K562 (cell line): ENCODE measurements around the gene SHANK3. TPM values are rescaled to one million over a fixed set of nuclear protein-coding genes. Genes with fewer than 3 reads are reported as not detected.

ENCODE experiments used
- ATAC-seq: fragments of 200-7000 bp; cut with Tn5 transposase; 3 replicates; pipeline ENCODE4 v1.9.1; 2020; ENCODE audit warnings: moderate library complexity
- BruUV-seq: library from RNA; stranded (reverse); fragments of 400-500 nt; replicated peaks from 2 replicates; lab custom pipeline; 2021; lab: Mats Ljungman, UMichigan
- CTCF ChIA-PET: fragments of 300-600 bp; formaldehyde crosslinking; extraction: SDS; loops from one replicate; lab custom pipeline; 2021; ENCODE audit warnings: low intra/inter-chr PET ratio; lab: Yijun Ruan, JAX
- POLR2A ChIA-PET: fragments of 300-600, 350-650 bp; sonication (Branson Sonifier 250); formaldehyde crosslinking; extraction: SDS; loops from one replicate; lab custom pipeline; 2021; ENCODE audit warnings: antibody characterized with exemption, inconsistent platforms; lab: Yijun Ruan, JAX
- DNase-seq, 4 experiments: peaks; one replicate each; pipeline versions ENCODE4 v3.0.0 to v3.0.0-alpha.2; 2011 to 2018; ENCODE audit warnings: low spot score in 3 of 4, mixed read lengths in 3 of 4; ENCODE audit errors: extremely low read depth in 1 of 4
- FAIRE-seq: peaks from 2 replicates; lab custom pipeline; 2011; peaks lifted over from hg19 to GRCh38; lab: Jason Lieb, UNC
- H2AFZ ChIP-seq: 2 replicates; pipeline ENCODE4 v1.6.0; 2011; ENCODE audit warnings: low read depth, low read length, control low read depth, inconsistent platforms
- H3K27ac ChIP-seq: fragments of 200-600 bp; 3 replicates; pipeline ENCODE4 v1.8.0; 2011; ENCODE audit warnings: low read depth, mild to moderate bottlenecking, control low read depth, inconsistent platforms, low read length, moderate library complexity, mixed read lengths; ENCODE audit errors: extremely low read depth
- H3K27me3 ChIP-seq, 2 experiments: fragments of 300-600 bp in 1 of 2; 2 replicates in 1 of 2; 3 replicates in 1 of 2; pipeline versions ENCODE4 v1.6.0 to v1.8.0; 2011; ENCODE audit warnings: inconsistent platforms in 2 of 2, low read length in 2 of 2, mild to moderate bottlenecking in 1 of 2, mixed read lengths in 1 of 2, moderate library complexity in 1 of 2; ENCODE audit not compliant: control insufficient read depth in 2 of 2, insufficient read depth in 2 of 2
- H3K36me3 ChIP-seq: fragments of 300-600 bp; 3 replicates; pipeline ENCODE4 v1.8.0; 2011; ENCODE audit warnings: mild to moderate bottlenecking, low read length, inconsistent platforms; ENCODE audit not compliant: control insufficient read depth, insufficient read depth
- H3K4me1 ChIP-seq, 2 experiments: fragments of 200-600 bp in 1 of 2; replicated peaks in 1 of 2; 2 replicates in 1 of 2; 3 replicates in 1 of 2; pipeline versions ENCODE4 v1.5.1 to v1.8.0; 2011; ENCODE audit warnings: inconsistent platforms in 2 of 2, low read length in 2 of 2, mild to moderate bottlenecking in 1 of 2, mixed read lengths in 1 of 2, moderate library complexity in 1 of 2; ENCODE audit not compliant: control insufficient read depth in 2 of 2, insufficient read depth in 2 of 2
- H3K4me2 ChIP-seq: 2 replicates; pipeline ENCODE4 v1.6.1; 2011; ENCODE audit warnings: low read length, control low read depth, inconsistent platforms, mixed read lengths; ENCODE audit not compliant: insufficient read depth
- H3K4me3 ChIP-seq: fragments of 200-600 bp; sonication (generic), shearing (Covaris generic); 2 replicates; pipeline ENCODE4 v1.5.1; 2016; ENCODE audit warnings: control low read depth, inconsistent platforms
- H3K79me2 ChIP-seq: fragments of 200-600 bp; 3 replicates; pipeline ENCODE4 v1.8.0; 2011; ENCODE audit warnings: low read length, inconsistent platforms; ENCODE audit not compliant: control insufficient read depth, insufficient read depth
- H3K9ac ChIP-seq, 2 experiments: 2 replicates each; pipeline versions ENCODE4 v1.6.0 to v1.6.1; 2011; ENCODE audit warnings: low read depth in 2 of 2, low read length in 2 of 2, control low read depth in 1 of 2, inconsistent platforms in 1 of 2, mild to moderate bottlenecking in 1 of 2, mixed read lengths in 1 of 2; ENCODE audit not compliant: insufficient read depth in 1 of 2
- H3K9me1 ChIP-seq: one replicate; pipeline ENCODE4 v1.6.0; 2011; ENCODE audit warnings: inconsistent platforms, mild to moderate bottlenecking, low read length, moderate library complexity; ENCODE audit not compliant: control insufficient read depth, insufficient read depth
- H3K9me3 ChIP-seq: replicated peaks from 2 replicates; pipeline ENCODE4 v1.5.1; 2011; ENCODE audit warnings: low read depth, low read length, inconsistent platforms; ENCODE audit not compliant: control insufficient read depth, insufficient read depth
- H4K20me1 ChIP-seq: replicated peaks from 2 replicates; pipeline ENCODE4 v1.6.1; 2011; ENCODE audit warnings: low read length, inconsistent platforms, mixed read lengths; ENCODE audit not compliant: control insufficient read depth, insufficient read depth
- ASH1L ChIP-seq: fragments of 450-650 bp; IDR thresholded peaks from 2 replicates; pipeline ENCODE4 v1.6.1; 2018; ENCODE audit warnings: borderline replicate concordance, mild to moderate bottlenecking, low read depth; ENCODE audit not compliant: partially characterized antibody
- BACH1 ChIP-seq: fragments of 200-800 bp; sonication (Bioruptor generic); IDR thresholded peaks from 2 replicates; pipeline ENCODE4 v1.6.1; 2016; ENCODE audit warnings: missing genetic modification characterization, missing compliant biosample characterization
- HNRNPLL ChIP-seq: fragments of 200-400 bp; formaldehyde crosslinking; IDR thresholded peaks from 2 replicates; pipeline ENCODE4 v1.6.1; 2017; ENCODE audit warnings: low read length, low read depth, mild to moderate bottlenecking; ENCODE audit not compliant: poor library complexity, severe bottlenecking
- MAFG ChIP-seq: fragments of 450-650 bp; conservative IDR thresholded peaks from 2 replicates; pipeline ENCODE4 v1.6.1; 2016; ENCODE audit warnings: missing genetic modification characterization, missing compliant biosample characterization
- RAD21 ChIP-seq, 2 experiments: fragments of 250-450 bp in 1 of 2; fragments of 450-650 bp in 1 of 2; sonication (Bioruptor Pico) in 1 of 2; formaldehyde crosslinking in 1 of 2; IDR thresholded peaks in 1 of 2; conservative IDR thresholded peaks in 1 of 2; 2 replicates each; pipeline versions ENCODE4 v1.4.0 to v1.8.0; 2020 to 2022; ENCODE audit warnings: mild to moderate bottlenecking in 2 of 2, moderate library complexity in 1 of 2
- SMARCA5 ChIP-seq: fragments of 450-650 bp; IDR thresholded peaks from 2 replicates; pipeline ENCODE4 v1.6.1; 2016
- STAT5B ChIP-seq: fragments of 250-450 bp; sonication (Bioruptor Pico); IDR thresholded peaks from 2 replicates; pipeline ENCODE4 v1.8.0; 2021; ENCODE audit warnings: mild to moderate bottlenecking, inconsistent platforms
- TAF7 ChIP-seq: fragments of 450-650 bp; IDR thresholded peaks from 2 replicates; pipeline ENCODE4 v1.6.1; 2016; ENCODE audit warnings: missing genetic modification characterization, missing compliant biosample characterization
- XRCC5 ChIP-seq: fragments of 200-400 bp; formaldehyde crosslinking; IDR thresholded peaks from 2 replicates; pipeline ENCODE4 v1.6.1; 2017; ENCODE audit warnings: low read depth, mild to moderate bottlenecking, low read length
- ZC3H11A ChIP-seq: IDR thresholded peaks from 2 replicates; pipeline ENCODE4 v1.6.1; 2012; ENCODE audit warnings: low read depth, low read length, improper control_type of control experiment
- WGBS: fragments of 100-300 bp; shearing (Covaris generic); methylation state at CpG from one replicate; pipeline ENCODE4 v1.1.6; 2016; ENCODE audit warnings: low coverage, mixed read lengths; ENCODE audit not compliant: insufficient coverage; ENCODE audit errors: missing lambda C conversion rate; 5-methylcytosine and 5-hydroxymethylcytosine counted together
- in situ Hi-C: fragments of 300-500 bp; cut with MboI; formaldehyde crosslinking; loops from 4 replicates; pipeline ENCODE4 v1.15.0; 2018; ENCODE audit warnings: inconsistent platforms, mixed read lengths
- intact Hi-C: fragments of 100-400 bp; cut with micrococcal nuclease; formaldehyde crosslinking; loops from 2 replicates; pipeline ENCODE4 v1.14.2; 2022
- polyA plus RNA-seq, 8 experiments: library from polyadenylated mRNA; depleted of rRNA in 4 of 8; stranded (reverse) in 5 of 8; unstranded in 3 of 8; fragments of >200 nt; fragmentation: Nextera tagmentation in 2 of 8; fragmentation: Illumina TruSeq in 1 of 8; extraction: Ambion mirVana in 2 of 8; extraction: Trizol in 1 of 8; gene quantifications; 2 replicates each; pipeline versions ENCODE4 v1.2.1 to v1.2.3, GENCODE V29; 2011 to 2014; ENCODE audit warnings: inconsistent platforms in 1 of 8, missing spikeins in 1 of 8
- total RNA-seq, 7 experiments: library from RNA; depleted of rRNA in 6 of 7; stranded (reverse); fragments of >200 nt in 6 of 7; fragmentation: Illumina TruSeq in 2 of 7; extraction: Trizol in 2 of 7; gene quantifications; 2 replicates each; pipeline versions ENCODE4 v1.2.1 to v1.2.3, GENCODE V29; 2011 to 2021; ENCODE audit warnings: low replicate concordance in 1 of 7
- TF ChIP-seq, protein P1 (sequence below): fragments of 450-650 bp; IDR thresholded peaks from 2 replicates; pipeline ENCODE4 v1.6.1; 2018; ENCODE audit not compliant: partially characterized antibody
- TF ChIP-seq, protein P2 (sequence below): IDR thresholded peaks from 3 replicates; pipeline ENCODE4 v1.6.1; 2011; ENCODE audit warnings: borderline replicate concordance, mild to moderate bottlenecking; ENCODE audit not compliant: insufficient read length, insufficient read depth

The SHANK3 gene
- total and polyA plus RNA-seq, 9 of the 15 experiments (the other 6 are each of a cell fraction or from before 2014, with no cell fraction given), result 0.01 to 0.07 (median 0.03) TPM; not detected in 6

DNA sequence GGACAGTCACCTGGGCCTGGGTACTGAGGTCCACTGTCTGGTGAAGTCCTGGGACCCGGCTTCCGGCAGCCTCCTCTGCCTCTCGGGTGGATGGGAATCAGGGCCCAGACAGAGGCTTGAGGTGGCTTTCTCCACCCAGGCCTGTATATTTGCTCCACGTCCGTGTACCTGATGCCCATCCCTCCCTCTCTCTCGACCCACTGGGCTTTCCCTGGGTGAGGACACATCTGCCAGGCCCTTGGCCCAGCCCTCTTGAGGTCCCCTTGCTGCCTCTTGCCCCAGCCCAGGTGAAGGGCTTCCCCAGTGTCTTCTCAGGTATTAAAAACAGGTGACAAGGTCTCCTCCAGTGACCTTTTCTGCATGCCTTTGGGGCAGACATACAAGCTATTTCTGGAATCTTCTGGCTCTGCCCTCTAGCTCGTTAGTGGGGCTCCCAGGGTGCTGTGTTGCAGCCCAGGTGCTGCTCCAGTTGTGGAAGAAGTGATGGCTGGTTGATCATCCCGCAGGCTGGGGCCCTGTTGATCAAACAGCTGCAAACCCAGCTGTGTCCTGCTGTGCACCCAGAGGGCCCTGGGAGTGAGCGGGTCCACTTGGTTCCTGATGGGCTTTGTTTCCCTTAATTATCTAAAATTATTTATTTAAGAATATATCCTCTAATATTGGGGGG is 39.9 kb downstream of the SHANK3 start (continued):
- TF ChIP-seq TAF7 (tag), result no peak

DNA sequence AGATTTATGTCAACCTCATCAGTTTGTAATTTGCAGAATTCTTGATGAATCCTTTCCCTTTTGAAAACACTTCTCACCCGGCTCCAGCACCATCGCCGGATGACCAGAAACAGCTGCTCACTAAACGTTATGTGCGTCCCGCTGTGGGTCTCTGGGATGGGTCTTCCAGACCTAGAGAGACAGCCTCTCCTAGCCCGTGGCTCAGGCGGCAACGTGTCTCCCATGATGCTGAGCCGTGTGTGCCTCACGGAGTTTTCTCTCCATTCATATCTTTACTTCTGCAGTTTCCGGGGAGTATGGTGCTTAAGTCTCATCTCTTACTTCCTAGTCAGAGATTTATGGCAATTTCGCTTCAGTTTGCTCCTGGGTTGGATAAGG is 40.4 kb downstream of the SHANK3 start:
- Histone ChIP-seq H4K20me1 (peaks cover 7% of the 10 kb centered on the region; the same call in 1 of the 2 replicates), H3K27ac (no peak overlapping the region), H2AFZ (no peak overlapping the region), H3K4me3 (no peak overlapping the region), H3K36me3 (no peaks in the 10 kb centered on the region), H3K27me3 (peaks cover 3 to 45% of the 10 kb centered on the region in 2 experiments; a peak in 3 of 5 replicates), H3K79me2 (no peaks in the 10 kb centered on the region), H3K9me3 (no peaks in the 10 kb centered on the region), H3K9me1 (no peaks in the 10 kb centered on the region), H3K4me2 (no peak overlapping the region), H3K4me1 (no peaks in the 10 kb centered on the region; a peak in 1 of 5 replicates), H3K9ac (no peak overlapping the region)
- ChIA-PET POLR2A (no interaction called here), CTCF (no interaction called here)
- 4% methylated on average over 13 of the region's 13 CpGs for WGBS
- BruUV-seq, result no TSS peak
- intact Hi-C loops (no loop called here), in situ Hi-C loops (no loop called here)
- FAIRE-seq, result no peak
- ATAC-seq, result no peak
- no peak for DNase-seq
- TF ChIP-seq HNRNPLL, result no peak
- TF ChIP-seq STAT5B (CRISPR knock-in tag), result no peak
- TF ChIP-seq BACH1 (tag), result no peak
- no peak for TF ChIP-seq ZC3H11A
- no peak for TF ChIP-seq ASH1L
- TF ChIP-seq, protein P1, sequence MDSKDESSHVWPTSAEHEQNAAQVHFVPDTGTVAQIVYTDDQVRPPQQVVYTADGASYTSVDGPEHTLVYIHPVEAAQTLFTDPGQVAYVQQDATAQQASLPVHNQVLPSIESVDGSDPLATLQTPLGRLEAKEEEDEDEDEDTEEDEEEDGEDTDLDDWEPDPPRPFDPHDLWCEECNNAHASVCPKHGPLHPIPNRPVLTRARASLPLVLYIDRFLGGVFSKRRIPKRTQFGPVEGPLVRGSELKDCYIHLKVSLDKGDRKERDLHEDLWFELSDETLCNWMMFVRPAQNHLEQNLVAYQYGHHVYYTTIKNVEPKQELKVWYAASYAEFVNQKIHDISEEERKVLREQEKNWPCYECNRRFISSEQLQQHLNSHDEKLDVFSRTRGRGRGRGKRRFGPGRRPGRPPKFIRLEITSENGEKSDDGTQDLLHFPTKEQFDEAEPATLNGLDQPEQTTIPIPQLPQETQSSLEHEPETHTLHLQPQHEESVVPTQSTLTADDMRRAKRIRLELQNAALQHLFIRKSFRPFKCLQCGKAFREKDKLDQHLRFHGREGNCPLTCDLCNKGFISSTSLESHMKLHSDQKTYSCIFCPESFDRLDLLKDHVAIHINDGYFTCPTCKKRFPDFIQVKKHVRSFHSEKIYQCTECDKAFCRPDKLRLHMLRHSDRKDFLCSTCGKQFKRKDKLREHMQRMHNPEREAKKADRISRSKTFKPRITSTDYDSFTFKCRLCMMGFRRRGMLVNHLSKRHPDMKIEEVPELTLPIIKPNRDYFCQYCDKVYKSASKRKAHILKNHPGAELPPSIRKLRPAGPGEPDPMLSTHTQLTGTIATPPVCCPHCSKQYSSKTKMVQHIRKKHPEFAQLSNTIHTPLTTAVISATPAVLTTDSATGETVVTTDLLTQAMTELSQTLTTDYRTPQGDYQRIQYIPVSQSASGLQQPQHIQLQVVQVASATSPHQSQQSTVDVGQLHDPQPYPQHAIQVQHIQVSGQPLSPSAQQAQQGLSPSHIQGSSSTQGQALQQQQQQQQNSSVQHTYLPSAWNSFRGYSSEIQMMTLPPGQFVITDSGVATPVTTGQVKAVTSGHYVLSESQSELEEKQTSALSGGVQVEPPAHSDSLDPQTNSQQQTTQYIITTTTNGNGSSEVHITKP, result no peak
- no peak for TF ChIP-seq SMARCA5
- TF ChIP-seq, protein P2, sequence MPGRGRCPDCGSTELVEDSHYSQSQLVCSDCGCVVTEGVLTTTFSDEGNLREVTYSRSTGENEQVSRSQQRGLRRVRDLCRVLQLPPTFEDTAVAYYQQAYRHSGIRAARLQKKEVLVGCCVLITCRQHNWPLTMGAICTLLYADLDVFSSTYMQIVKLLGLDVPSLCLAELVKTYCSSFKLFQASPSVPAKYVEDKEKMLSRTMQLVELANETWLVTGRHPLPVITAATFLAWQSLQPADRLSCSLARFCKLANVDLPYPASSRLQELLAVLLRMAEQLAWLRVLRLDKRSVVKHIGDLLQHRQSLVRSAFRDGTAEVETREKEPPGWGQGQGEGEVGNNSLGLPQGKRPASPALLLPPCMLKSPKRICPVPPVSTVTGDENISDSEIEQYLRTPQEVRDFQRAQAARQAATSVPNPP, result no peak
- no peak for TF ChIP-seq MAFG
- TF ChIP-seq RAD21 (CRISPR knock-in tag; conservative IDR thresholded peaks at IDR 0.05 in 1 of 2, IDR thresholded peaks at IDR 0.05 in 1 of 2), result no peak
- no peak for TF ChIP-seq XRCC5
